ENCODE results near the gene OTUD4. TPM values are rescaled to one million over a fixed set of nuclear protein-coding genes. Genes with fewer than 3 reads are reported as not detected.

The OTUD4 gene
- total and polyA plus RNA-seq, 8 donors = 5.2 to 53.8 (median 12.4) TPM

- H3K4me1 ChIP-seq = peaks cover 0 to 6% (median 0%) of the 10 kb centered on the region in 4 donors
Observed at GRCh38 chr4:145195167-145195952, 15.0 kb upstream of the OTUD4 start.

GRCh38 chr4:145189981-145190380 lies 9.6 kb upstream of the OTUD4 start:
- Histone ChIP-seq H3K4me1 (no peaks in the 10 kb centered on the region), H3K27ac (no peak overlapping the region), H3K27me3 (no peaks in the 10 kb centered on the region), H3K36me3 (no peaks in the 10 kb centered on the region), H3K4me3 (no peak overlapping the region), H3K9me3 (no peaks in the 10 kb centered on the region)
- TF ChIP-seq POLR2AphosphoS5 (IDR thresholded peaks at IDR 0.05) (no peak), EP300 (IDR thresholded peaks at IDR 0.05) (no peak), POLR2A (IDR thresholded peaks at IDR 0.05) (no peak), CTCF (IDR thresholded peaks at IDR 0.05) (no peak)
- 44 to 62% (median 55%) methylated on average over 3 of the region's 3 CpGs for WGBS, 5 donors
- DNase-seq = no peak
- intact Hi-C loops (cut with DNase I; ENCODE audit: low total_unique reads) = no loop called here

More at GRCh38 chr4:145195167-145195952, 15.0 kb upstream of the OTUD4 start:
- Histone ChIP-seq H3K27ac (no peak overlapping the region), H3K9me3 (no peaks in the 10 kb centered on the region), H3K4me3 (no peak overlapping the region), H3K27me3 (no peaks in the 10 kb centered on the region), H3K36me3 (no peaks in the 10 kb centered on the region)
- DNase-seq = no peak
- intact Hi-C loops (cut with DNase I; ENCODE audit: low total_unique reads) = no loop called here
- WGBS, 5 donors = 68 to 82% (median 74%) methylated on average over 3 of the region's 3 CpGs
- TF ChIP-seq CTCF (IDR thresholded peaks at IDR 0.05) (no peak), POLR2A (IDR thresholded peaks at IDR 0.05) (no peak), EP300 (IDR thresholded peaks at IDR 0.05) (no peak), POLR2AphosphoS5 (IDR thresholded peaks at IDR 0.05) (no peak)

GRCh38 chr4:145186729-145187128 lies 6.3 kb upstream of the OTUD4 start:
- H3K4me1 ChIP-seq = no peaks in the 10 kb centered on the region
- WGBS, 5 donors = 73 to 88% (median 76%) methylated on average over 3 of the region's 3 CpGs
- H3K27ac ChIP-seq = no peak overlapping the region
- no peaks in the 10 kb centered on the region for H3K9me3 ChIP-seq
- no peaks in the 10 kb centered on the region for H3K36me3 ChIP-seq
- TF ChIP-seq EP300 (IDR thresholded peaks at IDR 0.05) (no peak), CTCF (IDR thresholded peaks at IDR 0.05) (no peak), POLR2AphosphoS5 (IDR thresholded peaks at IDR 0.05) (no peak), POLR2A (IDR thresholded peaks at IDR 0.05) (no peak)
- intact Hi-C loops (cut with DNase I; ENCODE audit: low total_unique reads) = no loop called here
- no peaks in the 10 kb centered on the region for H3K27me3 ChIP-seq
- H3K4me3 ChIP-seq = no peak overlapping the region
- DNase-seq = no peak

GRCh38 chr4:145183581-145183980 lies 3.2 kb upstream of the OTUD4 start:
- DNase-seq = no peak
- H3K36me3 ChIP-seq = no peaks in the 10 kb centered on the region
- H3K4me1 ChIP-seq = peaks cover 0 to 12% (median 8%) of the 10 kb centered on the region in 4 donors
- no peaks in the 10 kb centered on the region for H3K27me3 ChIP-seq
- no peak overlapping the region for H3K4me3 ChIP-seq
- H3K9me3 ChIP-seq = no peaks in the 10 kb centered on the region
- 71 to 93% (median 85%) methylated on average over 2 of the region's 2 CpGs for WGBS, 5 donors
- TF ChIP-seq POLR2AphosphoS5 (IDR thresholded peaks at IDR 0.05) = no peak
- TF ChIP-seq EP300 (IDR thresholded peaks at IDR 0.05) = no peak
- no peak for TF ChIP-seq POLR2A (IDR thresholded peaks at IDR 0.05)
- TF ChIP-seq CTCF (IDR thresholded peaks at IDR 0.05) = no peak
- H3K27ac ChIP-seq = no peak overlapping the region
- intact Hi-C loops (cut with DNase I; ENCODE audit: low total_unique reads) = no loop called here

Data from stomach (tissue), 9 donors.